AG08395 (cell line): ENCODE data around the gene MBD2.
"Not testable (repeated sequence)": the region's sequence is repeated elsewhere in the genome, so short reads cannot be mapped to it uniquely, and the experiment has no call there.

ENCODE experiments used
- DNase-seq: peaks from one replicate; pipeline ENCODE4 v3.0.0; 2012; ENCODE audit warnings: mixed read lengths, low spot score

MBD2 gene

DNA sequence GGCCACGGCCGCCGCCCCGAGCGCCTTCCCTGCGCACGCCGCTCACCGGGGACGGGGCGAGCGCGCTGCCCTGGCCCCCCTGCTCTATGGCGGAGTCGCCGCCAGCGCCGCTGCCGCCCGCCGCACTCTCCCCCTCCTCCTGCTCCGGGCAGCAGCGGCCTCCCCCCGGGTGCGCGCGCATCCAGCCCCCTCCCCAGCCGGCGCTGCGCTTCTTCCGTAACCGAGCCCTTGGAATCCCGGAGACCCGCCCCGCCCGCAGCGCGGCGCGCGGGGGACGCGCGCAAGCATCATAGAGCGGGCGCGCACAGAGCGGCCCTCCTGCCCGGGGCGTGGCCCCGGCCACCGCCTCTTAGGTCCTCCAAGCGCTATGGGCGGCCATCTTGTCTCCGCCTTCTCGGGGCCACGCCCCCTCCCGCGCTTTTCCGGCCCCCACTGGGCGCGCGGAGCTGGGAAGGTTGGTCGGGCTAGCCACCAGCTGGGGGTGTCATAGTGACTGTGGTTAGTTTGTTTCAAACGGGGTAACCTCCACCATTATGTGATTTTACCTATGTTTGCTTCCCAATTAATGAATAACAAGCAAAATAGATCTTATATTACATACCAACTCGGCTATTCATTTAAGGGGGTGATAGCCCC is at the start of gene MBD2:
TSS of gene MBD2 (minus strand) at position 291 of the 636 bp plus-strand sequence. CDS start at position 181, 110 bp downstream.
- DNase-seq = peak; percentile 91

- DNase-seq = peak; percentile 35
Observed at GRCh38 chr18:54269893-54270844, 45.7 kb upstream of the MBD2 start.

GRCh38 chr18:54268751-54269150 is 44.3 kb upstream of the MBD2 start:
- no peak for DNase-seq

DNA sequence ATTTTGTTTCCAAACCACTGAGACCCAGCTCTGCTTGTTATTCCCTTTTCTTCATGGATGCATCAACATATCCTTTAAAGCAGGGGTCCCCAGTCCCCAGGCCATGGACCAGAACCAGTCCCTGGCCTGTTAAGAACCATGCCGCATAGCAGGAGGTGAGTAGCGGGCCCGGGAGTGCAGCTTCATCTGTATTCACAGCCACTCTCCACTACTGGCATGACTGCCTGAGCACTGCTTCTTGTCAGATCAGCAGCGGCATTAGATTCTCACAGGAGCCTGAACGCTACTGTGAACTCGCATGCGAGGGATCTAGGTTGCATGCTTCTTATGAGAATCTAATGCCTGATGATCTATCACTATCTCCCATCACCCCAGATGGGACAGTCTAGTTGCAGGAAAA is 43.2 kb upstream of the MBD2 start:
- no peak for DNase-seq

- no peak for DNase-seq
Observed at GRCh38 chr18:54263904-54264336, 39.5 kb upstream of the MBD2 start.

DNA sequence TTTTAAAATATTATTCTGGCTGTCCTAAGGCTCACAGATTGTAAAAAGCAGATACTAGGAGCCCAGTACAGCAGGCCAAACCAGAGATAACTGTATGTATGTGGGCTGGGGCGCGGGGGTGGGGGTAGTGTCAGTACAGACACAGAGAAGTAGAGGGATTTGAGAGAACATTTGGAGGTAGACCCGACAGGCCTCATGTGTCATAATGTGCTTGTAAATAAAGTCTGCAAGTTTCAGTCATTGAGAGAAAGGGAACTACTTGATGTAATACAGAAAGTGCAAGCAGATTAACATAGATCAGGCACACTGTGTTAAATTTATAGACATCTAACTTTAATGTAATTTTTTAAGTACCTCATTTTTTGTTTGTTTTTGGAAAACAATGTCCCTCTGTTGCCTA is 37.4 kb upstream of the MBD2 start:
- no peak for DNase-seq

DNA sequence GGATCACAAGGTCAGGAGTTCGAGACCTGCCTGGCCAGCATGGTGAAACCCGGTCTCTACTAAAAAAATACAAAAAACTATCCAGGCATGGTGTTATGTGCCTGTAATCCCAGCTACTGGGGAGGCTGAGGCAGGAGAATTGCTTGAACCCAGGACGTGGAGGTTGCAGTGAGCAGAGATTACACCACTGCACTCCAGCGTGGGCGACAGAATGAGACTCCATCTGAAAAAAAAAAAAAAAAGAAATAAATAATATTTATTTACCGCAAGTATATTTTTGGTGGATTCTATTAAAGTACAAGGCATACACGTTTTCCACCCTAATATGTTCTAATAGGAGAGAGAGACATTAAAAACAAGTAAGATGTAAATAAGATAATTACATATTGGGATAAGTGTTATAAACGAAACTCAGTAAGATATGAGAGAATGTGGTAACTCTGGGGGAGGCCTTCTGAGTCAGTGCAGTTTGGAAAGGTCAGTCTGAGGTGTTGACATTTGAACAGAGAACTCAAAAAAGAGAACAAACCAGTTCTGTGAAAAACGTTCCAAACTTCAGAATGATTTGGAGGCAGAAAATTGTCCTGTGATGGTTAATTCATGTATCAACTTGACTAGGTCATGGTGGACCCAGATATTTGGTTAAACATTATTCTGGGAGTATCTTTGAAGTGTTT is 36.1 kb upstream of the MBD2 start:
- no peak for DNase-seq

DNA sequence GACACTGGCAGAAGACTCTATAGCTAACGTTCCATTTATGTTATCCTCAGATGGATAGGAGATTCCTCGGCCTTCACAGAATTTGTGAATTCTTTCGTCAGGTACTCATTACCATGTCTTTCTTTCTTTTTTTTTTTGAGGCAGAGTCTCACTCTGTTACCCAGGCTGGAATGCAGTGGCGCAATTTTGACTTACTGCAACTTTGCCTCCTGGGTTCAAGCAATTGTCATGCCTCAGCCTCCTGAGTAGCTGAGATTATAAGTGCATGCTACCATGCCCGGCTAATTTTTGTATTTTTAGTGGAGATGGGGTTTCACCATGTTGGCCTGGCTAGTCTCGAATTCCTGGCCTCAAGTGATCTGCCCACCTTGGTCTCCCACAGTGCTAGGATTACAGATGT is 33.3 kb upstream of the MBD2 start:
- not testable (repeated sequence) for DNase-seq

GRCh38 chr18:54257015-54257414 is 32.5 kb upstream of the MBD2 start:
- DNase-seq = peak; percentile 32

GRCh38 chr18:54255141-54255540 is 30.7 kb upstream of the MBD2 start:
- no peak for DNase-seq

- DNase-seq = no peak
Observed at GRCh38 chr18:54254265-54254758, 29.8 kb upstream of the MBD2 start.

DNA sequence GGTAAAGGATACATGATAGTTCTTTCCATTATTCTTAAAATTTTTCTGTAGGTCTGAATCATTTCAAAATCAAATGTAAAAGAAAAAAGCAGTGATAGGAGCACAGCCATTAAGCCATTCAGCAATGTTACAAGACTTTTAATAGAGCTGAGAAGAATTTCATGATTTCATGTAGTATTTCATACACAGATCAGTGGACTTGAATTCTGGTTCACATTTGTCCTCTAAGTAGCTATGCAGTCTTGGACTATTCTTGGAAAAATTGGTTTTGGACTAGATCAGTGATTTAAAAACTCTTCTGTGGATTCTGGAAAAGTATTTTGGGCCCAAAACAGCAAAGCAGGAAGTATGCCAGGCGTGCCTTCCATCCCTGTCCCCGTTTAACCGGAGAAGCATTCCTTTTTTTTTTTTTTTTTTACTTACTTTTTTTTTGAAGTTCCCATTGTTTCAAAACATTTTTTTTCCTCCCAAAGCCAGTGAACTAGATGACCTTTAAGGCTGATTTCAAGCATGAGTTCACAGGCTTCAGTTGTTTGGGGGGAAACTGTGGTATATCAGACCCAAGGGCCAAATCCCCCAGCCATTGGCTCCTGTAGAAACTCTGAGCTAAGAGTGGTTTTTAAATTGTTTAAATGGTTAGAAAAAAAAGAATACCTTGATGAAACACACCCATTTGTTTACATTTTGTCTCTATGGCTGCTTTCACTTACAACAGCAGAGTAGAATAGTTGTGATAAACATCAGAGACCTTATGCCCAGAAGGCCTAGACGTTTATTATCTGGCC is 27.3 kb upstream of the MBD2 start:
- peak; percentile 17 for DNase-seq

DNA sequence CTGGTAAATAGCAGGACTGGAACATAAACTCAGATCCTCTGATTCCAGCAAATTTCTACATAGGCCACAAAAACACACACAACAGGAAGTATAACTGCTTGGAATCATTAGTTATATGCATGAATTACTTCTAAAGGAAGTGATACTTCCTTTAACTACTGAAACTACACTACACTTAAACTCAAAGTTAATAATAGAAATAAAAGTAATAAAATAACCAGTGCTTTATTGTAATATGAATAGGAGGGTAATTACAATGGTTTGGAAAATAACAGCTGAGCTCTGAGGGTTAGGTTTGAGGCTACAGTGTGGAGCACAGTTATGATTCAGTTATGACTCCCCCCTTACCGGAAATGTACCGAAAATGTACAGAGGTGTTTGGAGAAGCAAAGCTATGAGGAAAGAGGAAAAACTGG is 26.4 kb upstream of the MBD2 start:
- no peak for DNase-seq

GRCh38 chr18:54247511-54248175 is 23.2 kb upstream of the MBD2 start:
- no peak for DNase-seq

GRCh38 chr18:54242327-54242726 is 17.9 kb upstream of the MBD2 start:
- DNase-seq = no peak

- no peak for DNase-seq
Observed at GRCh38 chr18:54241483-54241882, 17.0 kb upstream of the MBD2 start.

DNA sequence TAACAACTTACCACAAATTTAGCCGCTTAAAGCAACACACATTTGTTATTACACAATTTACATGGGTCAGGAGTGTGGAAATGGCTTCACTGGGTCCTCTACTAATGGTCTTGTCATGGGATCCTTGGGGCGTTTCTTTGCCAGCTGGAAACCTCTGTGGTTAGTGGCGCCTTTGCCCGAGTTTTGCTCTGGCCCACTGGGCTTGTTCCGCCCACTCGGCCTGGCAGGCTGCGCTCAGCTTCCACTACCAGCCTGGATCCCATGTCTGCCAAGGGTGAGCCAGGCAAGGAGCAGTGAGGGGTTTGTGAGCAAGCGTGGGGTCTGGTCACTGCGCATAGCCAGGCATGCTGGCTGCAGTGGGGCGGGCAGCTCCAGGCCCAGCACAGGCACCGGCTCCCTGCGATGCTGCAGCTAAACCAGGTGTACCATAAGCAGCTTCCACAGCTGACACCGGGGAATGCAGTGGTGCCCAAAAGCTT is 16.2 kb upstream of the MBD2 start:
- DNase-seq = no peak

GRCh38 chr18:54239601-54240000 is 15.1 kb upstream of the MBD2 start:
- no peak for DNase-seq

GRCh38 chr18:54239091-54239490 is 14.6 kb upstream of the MBD2 start:
- DNase-seq = no peak

- DNase-seq = no peak
Observed at GRCh38 chr18:54238173-54238936, 13.9 kb upstream of the MBD2 start.
